Measurements from ENCODE around the gene TP63. TPM values are rescaled to one million over a fixed set of nuclear protein-coding genes. Genes with fewer than 3 reads are reported as not detected.

Gene TP63
- total RNA-seq, 1 donor from 2014 or later: 0.06 TPM

DNA sequence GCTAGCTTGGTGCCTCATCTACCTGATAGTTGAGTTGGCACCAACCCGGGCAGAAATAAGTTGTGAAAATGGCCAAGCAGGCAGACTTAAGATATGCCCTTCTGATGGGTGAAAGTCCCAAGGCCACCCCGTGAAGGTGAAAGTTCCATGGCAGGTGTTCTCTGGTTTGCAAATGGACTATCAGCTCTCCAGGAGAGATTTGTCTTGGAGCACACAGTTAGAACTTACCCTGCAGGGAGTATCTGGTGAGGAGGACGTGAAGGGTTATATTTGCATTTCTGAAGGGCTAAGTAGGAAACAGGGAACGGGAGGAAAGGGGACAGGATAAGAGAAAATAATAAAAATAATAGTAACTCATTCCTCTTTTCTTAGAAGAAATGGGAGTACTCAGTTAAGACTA is 220.5 kb downstream of the TP63 start:
- no peak for DNase-seq (ENCODE audit: low spot score)

DNA sequence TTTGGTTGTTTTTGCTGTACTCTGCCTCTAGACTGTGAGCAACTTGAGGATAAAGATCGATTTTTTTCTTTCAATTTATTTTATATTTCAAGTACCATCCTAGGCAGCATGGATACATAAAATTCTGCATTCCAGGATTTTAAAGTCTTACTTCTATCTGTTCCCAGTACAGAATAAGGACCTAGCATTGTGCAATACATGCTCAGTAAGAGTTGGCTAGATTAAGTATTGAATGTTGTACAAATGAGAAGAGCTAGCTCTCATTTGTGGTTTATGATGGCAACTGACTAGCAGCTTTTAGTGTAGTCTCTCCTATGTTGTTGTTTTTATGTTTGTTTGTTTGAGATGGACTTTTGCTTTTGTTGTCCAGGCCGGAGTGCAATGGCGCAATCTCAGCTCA is 222.7 kb downstream of the TP63 start:
- DNase-seq (ENCODE audit: low spot score): no peak

DNA sequence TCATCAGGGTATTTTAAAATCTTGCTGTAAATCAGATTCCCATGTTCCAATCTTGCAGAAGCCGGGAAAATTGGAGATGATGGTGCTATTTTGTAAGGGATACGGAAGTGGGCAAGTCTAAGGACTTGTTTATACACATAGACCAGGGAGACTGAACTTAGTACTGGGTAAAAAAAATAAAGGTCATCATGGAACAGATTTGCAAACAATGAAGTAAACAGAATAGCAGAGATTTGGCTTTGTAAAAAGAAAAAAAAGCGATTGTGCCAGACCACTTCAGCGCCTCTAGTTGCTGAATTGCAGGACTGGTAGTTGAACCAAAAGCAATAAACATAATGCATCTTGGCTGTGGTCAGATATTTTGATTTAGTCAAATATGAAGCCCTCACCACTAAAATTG is 229.1 kb downstream of the TP63 start:
- no peak for DNase-seq (ENCODE audit: low spot score)

DNA sequence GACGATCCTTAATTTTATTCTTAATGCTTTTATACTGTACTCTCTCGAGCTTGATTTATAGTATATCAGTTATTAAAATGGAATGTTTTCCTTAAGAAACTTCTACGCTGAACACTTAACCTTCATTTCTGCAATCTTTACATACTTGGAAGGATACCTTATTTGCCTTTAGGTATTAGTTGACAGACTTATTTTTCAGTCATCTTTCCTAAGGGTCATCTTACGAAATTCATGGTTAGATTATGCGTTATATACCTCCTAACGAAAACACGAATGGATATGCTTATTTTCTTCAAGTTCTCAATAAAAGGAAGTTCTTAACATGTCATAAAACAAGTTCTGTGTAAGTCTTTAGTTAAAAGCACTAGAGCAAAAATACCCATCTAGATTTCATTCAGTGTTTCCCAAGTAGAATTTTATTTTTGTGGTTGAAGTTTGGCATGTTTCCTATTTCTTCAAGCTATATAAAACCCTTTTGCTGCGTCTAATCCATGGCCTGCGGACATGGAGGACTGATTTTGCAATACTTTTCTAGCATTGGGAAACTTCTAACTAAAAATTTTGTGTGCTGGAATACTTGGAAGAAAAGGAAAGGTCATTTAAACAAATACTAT is 231.3 kb downstream of the TP63 start:
- DNase-seq (ENCODE audit: low spot score): no peak

DNA sequence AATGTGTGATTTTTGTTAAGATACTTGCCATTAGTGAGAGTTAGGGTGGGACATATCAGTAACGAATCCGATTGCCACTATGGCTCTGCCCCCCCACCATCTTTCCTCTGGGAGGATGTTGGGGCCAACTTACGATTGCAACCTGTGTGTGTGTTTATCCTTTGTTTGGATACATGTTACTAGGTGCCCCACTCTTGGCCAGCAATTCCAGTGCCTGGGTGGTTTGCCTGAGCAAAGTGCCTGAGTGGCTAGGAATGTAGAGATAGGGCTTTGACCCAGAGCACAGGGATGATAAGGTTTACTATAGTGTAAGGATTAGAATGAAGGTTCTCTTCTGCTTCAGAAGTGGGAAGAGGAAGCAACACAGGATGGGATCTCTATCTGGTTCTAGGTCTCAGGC is 231.8 kb downstream of the TP63 start:
- no peak for DNase-seq (ENCODE audit: low spot score)

DNA sequence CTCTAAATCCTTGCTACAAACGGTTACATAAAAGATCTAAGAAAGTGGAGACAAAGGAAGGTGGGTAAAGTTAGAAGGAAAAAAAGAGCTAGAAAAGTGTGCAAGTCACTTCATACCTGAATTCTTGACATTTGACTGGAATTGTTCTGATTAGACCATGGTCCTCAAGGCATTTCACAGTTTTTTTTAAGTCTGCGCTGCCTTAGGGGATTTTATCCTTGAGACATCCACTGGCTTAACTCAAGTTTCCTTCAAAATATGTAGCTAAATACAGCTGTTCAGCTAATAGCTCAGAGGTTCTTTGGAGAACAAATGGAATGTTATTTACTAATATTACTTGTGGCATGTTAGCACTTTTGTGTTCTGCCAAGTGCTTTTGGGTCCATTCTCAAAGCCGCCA is 236.9 kb downstream of the TP63 start:
- DNase-seq (ENCODE audit: low spot score): no peak

DNA sequence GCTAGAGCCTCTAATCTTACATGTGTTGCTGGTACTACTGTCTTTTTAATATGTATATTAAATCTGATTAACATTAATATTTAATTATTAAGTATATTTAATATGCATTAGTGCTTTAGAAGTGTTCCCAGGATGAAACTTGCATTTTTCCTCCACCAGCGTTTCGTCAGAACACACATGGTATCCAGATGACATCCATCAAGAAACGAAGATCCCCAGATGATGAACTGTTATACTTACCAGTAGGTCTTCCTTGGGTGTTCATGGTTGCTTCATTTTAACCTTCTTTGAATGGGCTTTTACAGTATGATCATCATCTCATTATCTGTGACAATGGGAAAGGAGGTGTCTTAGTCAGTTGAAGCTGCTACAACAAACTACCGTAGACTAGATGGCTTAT is 238.0 kb downstream of the TP63 start:
- DNase-seq (ENCODE audit: low spot score): no peak

DNA sequence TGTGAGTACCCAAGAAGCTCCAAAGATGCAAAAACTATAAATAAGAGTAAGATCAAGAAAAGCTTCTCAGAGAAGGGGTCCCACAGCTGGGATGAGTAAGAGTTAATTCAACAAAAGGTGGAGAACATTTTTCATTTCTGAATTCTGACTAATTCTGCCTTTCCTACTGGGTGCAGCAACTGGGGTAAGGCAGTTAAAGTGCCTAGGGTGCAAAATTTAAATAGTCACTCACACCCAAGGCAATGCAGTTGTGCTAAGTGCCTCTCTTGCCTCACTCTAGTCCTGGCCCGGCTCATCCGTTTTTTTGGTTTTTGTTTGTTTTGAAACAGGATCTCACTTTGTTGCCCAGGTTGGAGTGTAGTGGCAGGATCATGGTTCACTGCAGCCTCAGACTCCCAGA is 240.2 kb downstream of the TP63 start:
- no peak for DNase-seq (ENCODE audit: low spot score)

DNA sequence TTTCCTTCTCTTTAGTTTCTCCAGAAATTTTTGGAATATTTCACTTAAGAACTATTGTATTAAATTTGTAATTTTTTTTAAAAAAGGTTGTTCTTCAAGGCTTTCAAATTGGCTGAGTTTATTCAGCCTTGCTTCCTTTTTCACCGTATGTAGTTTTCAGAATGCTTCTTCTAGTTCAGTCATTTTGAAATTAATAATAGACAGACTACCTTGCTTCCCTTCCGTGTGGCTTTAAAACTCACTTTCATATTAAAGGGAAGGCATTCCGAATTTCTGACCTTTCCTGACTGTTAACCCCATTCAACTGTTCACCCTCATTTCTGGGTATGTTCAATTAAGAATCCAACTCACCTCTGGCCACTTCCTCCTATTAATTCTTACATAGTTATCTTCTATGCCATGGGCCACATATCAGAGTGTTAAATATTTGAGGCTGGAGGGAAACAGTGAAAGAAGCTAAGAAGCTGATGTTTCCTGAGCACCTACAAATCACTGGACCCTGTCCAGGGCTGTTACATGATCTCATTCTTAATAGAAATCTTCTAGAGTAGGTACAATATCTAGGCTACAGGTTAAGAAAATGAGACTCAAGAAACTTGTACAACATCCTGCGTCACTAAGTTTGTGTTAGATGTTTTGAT is 252.0 kb downstream of the TP63 start:
- no peak for DNase-seq (ENCODE audit: low spot score)

DNA sequence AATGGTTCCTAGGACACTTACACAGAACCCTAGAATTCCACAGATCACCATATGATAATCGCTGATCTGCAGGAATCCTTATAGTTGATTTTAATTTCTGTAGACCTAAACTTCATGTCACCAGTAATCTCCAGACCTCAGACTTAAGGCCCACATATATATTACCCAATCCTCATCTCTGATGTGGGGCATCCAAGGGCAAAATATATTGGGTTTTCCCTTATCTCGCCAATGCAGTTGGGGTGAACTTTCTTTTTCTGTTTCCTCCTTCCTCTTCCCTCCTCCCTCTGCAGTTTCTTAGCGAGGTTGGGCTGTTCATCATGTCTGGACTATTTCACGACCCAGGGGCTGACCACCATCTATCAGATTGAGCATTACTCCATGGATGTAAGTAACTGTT is 259.3 kb downstream of the TP63 start:
- no peak for DNase-seq (ENCODE audit: low spot score)

DNA sequence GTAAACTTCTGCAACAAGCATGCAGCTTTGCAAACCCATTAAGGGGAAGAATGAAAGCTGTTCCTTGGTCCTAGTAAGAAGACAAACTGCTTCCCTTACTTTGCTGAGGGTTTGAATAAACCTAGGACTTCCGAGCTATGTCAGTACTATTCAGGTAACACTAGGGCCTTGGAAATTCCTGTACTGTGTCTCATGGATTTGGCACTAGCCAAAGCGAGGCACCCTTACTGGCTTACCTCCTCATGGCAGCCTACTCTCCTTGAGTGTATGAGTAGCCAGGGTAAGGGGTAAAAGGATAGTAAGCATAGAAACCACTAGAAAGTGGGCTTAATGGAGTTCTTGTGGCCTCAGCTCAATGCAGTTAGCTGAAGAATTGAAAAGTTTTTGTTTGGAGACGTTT is 265.3 kb downstream of the TP63 start:
- DNase-seq (ENCODE audit: low spot score): no peak

DNA sequence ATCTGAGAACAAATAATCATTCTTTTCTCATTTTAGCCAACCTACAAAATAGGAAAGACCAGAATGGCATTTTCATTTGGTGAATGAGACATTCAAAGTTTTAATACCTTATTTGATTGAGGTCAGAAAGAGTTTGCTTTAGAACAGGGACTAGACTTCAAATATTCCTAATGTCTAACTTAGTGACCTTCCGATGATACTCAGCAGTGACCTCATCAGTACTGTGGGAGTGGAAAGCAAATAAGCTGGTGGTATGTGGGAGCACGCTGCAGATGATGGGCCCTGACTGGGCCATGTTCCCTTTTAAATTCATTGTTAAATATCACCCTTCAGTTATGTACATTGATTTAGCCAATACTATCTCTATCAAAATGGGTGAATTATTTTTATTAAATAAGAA is 266.2 kb downstream of the TP63 start:
- no peak for DNase-seq (ENCODE audit: low spot score)

DNA sequence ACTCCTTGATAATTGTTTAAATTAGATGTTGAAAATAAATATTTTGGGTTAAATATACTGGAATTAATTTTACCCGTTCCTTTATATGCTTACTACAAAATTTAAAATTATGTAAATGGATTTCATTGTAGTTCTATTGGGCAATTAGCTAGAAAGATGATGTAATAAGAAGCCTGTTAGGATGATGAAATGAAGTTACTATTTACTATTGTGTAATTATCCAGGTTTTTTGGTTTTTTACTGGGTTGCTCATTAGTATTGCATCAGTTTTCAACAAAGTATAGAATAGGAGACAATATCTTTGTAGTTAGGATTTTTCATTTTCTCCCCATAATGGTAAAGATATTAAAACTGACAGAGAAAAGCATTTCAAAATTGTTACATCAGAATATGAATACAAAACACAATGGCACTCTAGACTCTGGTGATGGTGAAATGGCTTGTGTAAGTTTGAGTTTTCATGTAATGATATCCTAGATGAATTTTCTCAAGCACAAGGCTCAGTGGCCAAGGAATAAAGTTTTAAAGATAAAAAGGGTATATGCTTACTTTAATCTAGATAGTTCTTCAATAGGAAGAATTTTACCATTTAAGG is 267.5 kb downstream of the TP63 start:
- no peak for DNase-seq (ENCODE audit: low spot score)

DNA sequence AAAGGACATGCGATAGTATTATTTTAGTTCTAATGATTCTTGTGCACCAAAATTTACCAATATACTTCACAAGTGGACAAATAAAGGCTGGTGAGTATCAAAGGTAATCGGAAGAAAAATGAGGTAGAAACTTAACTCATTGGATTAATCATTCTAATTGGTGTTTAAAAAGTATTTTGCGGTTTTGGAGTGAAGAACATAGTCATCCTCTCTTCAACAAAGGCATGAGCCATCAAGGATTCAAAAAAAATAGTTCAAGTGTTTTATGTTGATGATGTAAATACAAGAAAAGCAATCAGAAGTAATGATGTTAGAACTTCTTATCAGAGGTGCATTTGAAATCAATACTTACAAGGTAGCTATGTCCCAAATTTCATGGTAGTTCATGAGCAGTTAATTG is 268.0 kb downstream of the TP63 start:
- DNase-seq (ENCODE audit: low spot score): no peak

DNA sequence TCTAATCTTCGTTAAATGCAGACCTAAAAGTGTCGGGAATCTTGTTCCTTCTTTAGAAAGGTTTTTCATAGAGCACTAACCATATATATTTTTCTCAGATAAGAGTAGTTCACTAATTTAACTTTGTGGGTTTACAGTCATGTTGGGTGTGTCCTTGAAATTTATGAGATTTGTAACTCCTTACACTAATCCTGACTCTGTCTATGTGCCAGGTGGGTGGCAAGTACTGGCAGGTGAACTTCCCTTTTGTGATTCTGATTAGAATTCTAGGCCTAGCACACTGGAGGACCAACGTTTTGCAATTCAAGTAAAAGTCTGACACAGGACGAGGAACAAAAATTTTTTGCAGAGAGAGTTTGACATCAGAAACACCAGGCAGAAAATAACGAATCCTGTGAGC is 269.4 kb downstream of the TP63 start:
- no peak for DNase-seq (ENCODE audit: low spot score)

DNA sequence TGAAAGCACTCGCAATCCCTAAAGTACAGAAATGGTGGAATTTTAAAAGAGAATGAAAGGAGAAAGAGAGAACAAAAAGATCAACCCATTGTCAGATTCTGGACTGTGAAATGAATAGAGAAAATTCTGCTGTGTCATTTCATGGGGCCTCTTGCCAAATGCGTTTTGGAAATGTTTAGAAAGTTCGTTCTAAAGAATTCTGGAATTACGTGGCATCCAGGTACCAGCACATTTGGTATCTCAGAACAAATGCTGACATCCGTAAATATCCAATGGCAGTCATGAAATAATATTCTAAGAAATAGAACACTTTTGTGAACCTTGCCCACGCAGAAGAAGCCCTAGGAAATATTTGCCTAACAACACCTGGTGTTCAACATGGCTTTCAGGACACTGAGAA is 270.3 kb downstream of the TP63 start:
- no peak for DNase-seq (ENCODE audit: low spot score)

DNA sequence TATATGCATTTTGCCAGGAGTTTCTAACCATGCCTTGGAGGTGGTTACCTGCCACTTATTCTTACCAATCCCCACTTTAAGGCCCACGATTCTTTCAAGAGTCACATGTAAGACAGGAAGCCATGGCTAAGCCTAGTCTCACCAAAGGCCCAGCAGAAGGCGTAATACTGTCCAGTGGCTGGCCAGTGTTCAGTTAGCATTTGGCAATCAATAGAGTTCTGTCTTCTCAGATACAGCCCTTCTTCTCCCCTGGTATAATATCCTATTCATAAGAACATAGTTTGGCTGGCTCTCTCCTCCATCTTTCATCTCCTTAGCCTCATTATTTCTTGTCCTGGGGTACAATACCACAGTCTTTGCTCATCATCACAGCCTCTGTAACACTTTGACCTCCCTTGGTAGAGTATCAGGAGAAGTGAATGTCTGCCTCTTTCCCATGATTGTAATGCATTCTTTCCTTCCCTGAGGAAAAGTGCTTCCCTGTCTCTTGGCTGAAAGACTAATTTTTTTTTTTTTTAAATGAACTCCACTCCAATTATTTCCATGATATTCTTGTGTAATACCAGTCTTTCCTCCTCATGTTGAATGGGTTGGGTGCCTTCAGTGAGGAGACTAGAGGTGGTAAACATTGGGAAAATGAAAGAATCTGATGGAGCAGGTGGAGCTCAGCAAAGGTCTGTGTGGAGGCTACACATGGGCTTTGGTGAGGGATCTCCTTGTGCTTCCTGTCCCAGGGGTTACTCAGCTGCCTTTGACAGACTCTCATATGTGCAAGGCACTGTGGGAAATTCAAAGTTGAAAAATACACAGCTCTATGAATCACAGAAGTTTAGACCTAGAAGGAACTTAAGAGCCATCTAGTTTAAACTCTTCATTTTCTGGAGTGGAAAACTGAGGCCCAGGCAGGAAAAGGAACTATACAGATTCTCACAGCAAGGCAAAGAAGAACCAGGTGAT is 271.3 kb downstream of the TP63 start:
- DNase-seq (ENCODE audit: low spot score): no peak

DNA sequence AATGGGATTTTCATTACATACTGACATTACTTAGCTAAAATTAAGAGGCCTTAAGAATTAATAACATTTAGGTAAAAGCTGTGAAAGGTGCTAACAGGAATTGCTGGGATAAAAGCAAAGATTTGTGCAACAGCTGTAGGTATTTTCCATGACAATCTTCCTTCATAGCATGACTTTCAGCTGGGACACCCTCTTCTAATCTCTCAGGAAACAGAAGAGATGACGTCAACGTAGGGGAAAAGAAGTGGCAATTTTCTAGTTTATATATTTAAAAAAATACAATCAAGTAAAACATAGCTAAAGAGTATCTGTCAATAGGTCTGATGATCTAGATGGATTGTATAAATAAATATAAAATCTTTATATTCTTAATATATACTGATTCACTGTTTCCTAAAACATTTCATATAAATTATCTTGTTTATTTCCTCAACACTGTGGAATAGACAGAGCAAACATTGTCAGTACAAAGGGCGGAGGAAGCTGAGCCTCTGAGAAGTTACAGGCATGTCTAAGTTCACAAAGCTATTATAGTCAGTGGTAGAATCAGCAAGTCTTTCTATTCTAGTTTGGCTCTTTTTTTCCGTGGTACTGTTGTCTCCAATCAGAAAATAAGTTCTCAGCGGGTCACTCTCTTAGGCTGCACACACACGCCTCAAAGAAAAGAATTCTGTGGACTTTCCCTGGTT is 272.5 kb downstream of the TP63 start:
- DNase-seq (ENCODE audit: low spot score): no peak

DNA sequence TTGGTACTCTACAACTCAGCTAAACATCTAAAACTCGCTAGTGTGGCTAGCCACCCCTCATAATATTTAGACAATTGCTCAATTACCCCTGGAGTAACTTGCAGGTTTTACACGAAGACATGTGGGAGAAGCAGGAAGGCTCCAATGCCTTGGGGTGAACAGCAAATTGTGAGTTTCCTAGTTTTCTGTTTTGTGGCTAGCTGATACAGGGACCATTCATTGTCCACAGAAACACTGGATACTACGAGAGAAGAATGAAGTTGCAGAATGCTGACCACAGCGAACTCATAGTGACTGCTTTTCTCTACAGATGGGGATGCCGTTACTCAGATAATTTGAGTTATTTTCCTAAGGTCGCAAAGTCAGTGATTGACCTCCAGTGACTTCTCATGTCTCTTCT is 276.6 kb downstream of the TP63 start:
- no peak for DNase-seq (ENCODE audit: low spot score)

DNA sequence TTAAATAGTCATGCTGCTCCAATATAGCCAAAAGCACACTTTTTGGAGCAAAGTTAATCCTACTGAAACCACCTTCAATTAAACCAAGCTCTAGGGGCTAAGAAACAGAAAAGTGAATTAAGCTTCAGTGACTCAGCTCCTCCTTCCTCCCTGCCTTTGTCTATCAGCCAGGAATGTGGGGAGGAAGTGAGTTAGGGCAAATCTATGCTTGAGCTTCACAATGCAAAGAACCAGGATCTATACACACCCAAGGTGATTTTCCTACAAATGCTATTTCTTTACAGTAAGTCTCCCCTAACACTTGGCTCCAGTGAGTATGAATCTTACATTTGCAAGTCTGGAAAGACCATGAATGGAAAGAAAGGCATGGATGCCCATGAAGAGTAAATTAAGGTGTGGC is 277.5 kb downstream of the TP63 start:
- DNase-seq (ENCODE audit: low spot score): no peak

DNA sequence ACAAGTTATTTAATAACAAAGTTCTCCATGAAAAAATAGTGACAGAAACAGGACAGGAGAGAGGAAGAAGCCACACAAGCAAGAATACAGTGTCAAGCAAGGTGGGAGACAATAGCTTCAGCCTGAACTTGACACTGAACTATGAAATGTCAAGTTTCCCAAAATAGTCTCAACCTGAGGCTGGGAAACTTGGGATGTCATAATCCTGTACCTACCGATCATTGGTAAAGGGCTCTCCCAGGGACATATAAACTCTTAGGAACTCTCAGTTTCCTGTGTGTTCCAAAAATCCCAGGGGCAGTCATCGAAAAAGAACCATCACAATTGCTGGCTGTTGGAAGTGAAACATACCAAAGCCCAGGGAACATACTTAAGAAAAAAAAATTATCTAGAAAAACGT is 277.9 kb downstream of the TP63 start:
- DNase-seq (ENCODE audit: low spot score): no peak

DNA sequence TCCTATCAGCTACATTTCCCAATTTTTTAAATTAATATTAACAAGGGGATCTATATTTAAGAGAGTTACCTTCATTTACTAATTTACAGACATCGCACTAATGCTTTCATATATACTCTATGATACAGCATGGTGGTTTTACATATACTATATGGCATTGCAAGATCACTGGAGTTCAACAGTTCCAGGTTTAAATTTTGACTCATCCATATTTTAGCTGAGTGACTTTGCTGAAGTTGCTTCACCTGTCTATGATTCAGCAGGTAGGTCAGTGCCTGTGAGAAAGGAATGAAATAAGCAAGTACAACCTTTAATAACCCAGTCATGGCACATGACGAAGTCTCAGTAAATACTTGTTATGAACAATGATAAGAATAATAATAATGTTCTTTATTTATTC is 278.4 kb downstream of the TP63 start:
- DNase-seq (ENCODE audit: low spot score): no peak
